Ishikawa (cell line): ENCODE data around the gene LRRC1.

Experiments
- CEBPB ChIP-seq: IDR thresholded peaks from 2 replicates; pipeline ENCODE4 v1.6.1; 2012
- CREB1 ChIP-seq: IDR thresholded peaks from 2 replicates; pipeline ENCODE4 v1.6.1; 2012; ENCODE audit warnings: low read depth
- EGR1 ChIP-seq: IDR thresholded peaks from 2 replicates; pipeline ENCODE4 v1.6.1; 2012
- EP300 ChIP-seq: IDR thresholded peaks from 2 replicates; pipeline ENCODE4 v1.6.1; 2012; ENCODE audit warnings: borderline replicate concordance
- FOXM1 ChIP-seq: IDR thresholded peaks from 2 replicates; pipeline ENCODE4 v1.6.1; 2012; ENCODE audit warnings: low read depth, borderline replicate concordance
- MAX ChIP-seq: IDR thresholded peaks from 2 replicates; pipeline ENCODE4 v1.6.1; 2012
- NFIC ChIP-seq: IDR thresholded peaks from 2 replicates; pipeline ENCODE4 v1.6.1; 2012
- RAD21 ChIP-seq: IDR thresholded peaks from 2 replicates; pipeline ENCODE4 v1.6.1; 2012; ENCODE audit warnings: low read depth
- REST ChIP-seq: IDR thresholded peaks from 2 replicates; pipeline ENCODE4 v1.6.1; 2012; ENCODE audit warnings: low read depth, mild to moderate bottlenecking
- TAF1 ChIP-seq: IDR thresholded peaks from 2 replicates; pipeline ENCODE4 v1.6.1; 2012; ENCODE audit warnings: low read depth, mild to moderate bottlenecking
- TCF12 ChIP-seq: IDR thresholded peaks from 2 replicates; pipeline ENCODE4 v1.6.1; 2012; ENCODE audit warnings: low read depth
- TEAD4 ChIP-seq: IDR thresholded peaks from 2 replicates; pipeline ENCODE4 v1.6.1; 2012
- USF1 ChIP-seq: IDR thresholded peaks from 2 replicates; pipeline ENCODE4 v1.6.1; 2012
- YY1 ChIP-seq: IDR thresholded peaks from 2 replicates; pipeline ENCODE4 v1.6.1; 2012; ENCODE audit warnings: low read depth
- ZBTB7A ChIP-seq: IDR thresholded peaks from 2 replicates; pipeline ENCODE4 v1.6.1; 2012; ENCODE audit warnings: low read depth

The LRRC1 gene

GRCh38 chr6:53858913-53859312, 64.1 kb downstream of the LRRC1 start:
- TF ChIP-seq ZBTB7A (no peak), CEBPB (no peak), NFIC (no peak), TEAD4 (no peak), EGR1 (no peak), TCF12 (no peak), MAX (no peak)

- TF ChIP-seq TCF12: no peak
These were observed 65.7 kb downstream of the LRRC1 start for GRCh38 chr6:53860511-53860910.

- TF ChIP-seq NFIC (no peak), TAF1 (no peak), TEAD4 (no peak)
These were observed 66.7 kb downstream of the LRRC1 start for GRCh38 chr6:53861518-53861917.

GRCh38 chr6:53862662-53863462, 68.1 kb downstream of the LRRC1 start:
- TF ChIP-seq EP300: no peak

- TF ChIP-seq TAF1 (no peak), FOXM1 (no peak), CEBPB (no peak), MAX (no peak), USF1 (no peak), TCF12 (no peak), NFIC (no peak), EP300 (no peak), REST (no peak), YY1 (no peak), ZBTB7A (no peak)
These were observed 70.0 kb downstream of the LRRC1 start for GRCh38 chr6:53864781-53865180.

- TF ChIP-seq FOXM1 (no peak), CEBPB (no peak), NFIC (no peak), CREB1 (no peak), RAD21 (no peak), USF1 (no peak), TAF1 (no peak), REST (no peak), YY1 (no peak), EP300 (no peak), ZBTB7A (no peak), EGR1 (no peak)
These were observed 71.4 kb downstream of the LRRC1 start for GRCh38 chr6:53866226-53866625.

- TF ChIP-seq EGR1 (no peak), EP300 (no peak), RAD21 (no peak), USF1 (no peak), MAX (no peak), TEAD4 (no peak), CEBPB (no peak), YY1 (no peak), TAF1 (no peak), FOXM1 (no peak), TCF12 (no peak), REST (no peak), ZBTB7A (no peak), CREB1 (no peak), NFIC (no peak)
These were observed 73.8 kb downstream of the LRRC1 start for GRCh38 chr6:53868626-53869025.
